Activated CD4-positive, alpha-beta T cell treated with anti-CD3 and anti-CD28 coated beads, Interleukin-2, amount 50 U/mL, for 16 hours (primary cell): ENCODE data around the gene FARP2.

Experiments used
- DNase-seq: peaks from one replicate; pipeline ENCODE4 v3.0.0-alpha.2; 2020

The FARP2 gene

GRCh38 chr2:241535871-241536655 lies 180.0 kb downstream of the FARP2 start:
- no peak for DNase-seq

- no peak for DNase-seq
These were observed 182.9 kb downstream of the FARP2 start for GRCh38 chr2:241538838-241539615.

GRCh38 chr2:241539616-241540374 lies 183.7 kb downstream of the FARP2 start:
- DNase-seq, result no peak

GRCh38 chr2:241540401-241540770 lies 184.3 kb downstream of the FARP2 start:
- DNase-seq, result no peak

- DNase-seq, result peak; percentile 70
These were observed 184.9 kb downstream of the FARP2 start for GRCh38 chr2:241540771-241541561.

DNA sequence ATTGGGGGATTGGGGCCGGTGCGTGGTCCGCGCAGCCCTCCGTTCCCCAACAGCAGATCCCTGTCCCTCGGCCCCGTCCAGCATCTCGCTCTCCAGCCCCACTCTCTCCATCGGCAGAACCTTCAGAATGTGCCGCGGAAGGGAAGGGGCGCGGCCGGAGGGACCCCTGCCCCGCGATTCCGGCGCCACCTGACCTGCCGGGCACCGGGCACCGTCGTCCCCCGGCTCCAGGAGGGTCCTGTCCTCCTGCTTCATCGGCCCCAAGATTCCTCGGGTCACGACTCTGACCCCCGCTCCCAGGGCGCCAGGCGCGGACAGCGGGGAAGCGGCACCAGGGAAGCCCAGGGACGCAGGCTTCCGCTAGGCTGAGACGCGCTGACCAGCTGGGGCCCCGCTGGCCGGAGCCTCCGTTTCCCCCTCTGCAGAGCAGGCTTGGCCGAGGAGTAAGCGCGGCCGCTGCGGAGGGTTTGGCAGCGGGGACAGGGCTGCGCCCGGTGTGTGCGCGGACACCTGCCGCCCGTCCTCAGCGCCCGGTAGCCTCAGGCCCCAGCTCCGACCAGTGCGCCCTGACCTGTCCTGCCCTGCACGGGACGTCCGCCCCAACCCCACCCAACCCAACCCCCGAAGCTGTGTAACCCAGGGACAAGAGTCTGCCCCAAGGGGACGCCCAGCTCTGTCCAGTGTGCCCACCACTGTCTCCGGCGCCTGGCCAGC lies 185.6 kb downstream of the FARP2 start:
- no peak for DNase-seq

- DNase-seq, result no peak
These were observed 186.2 kb downstream of the FARP2 start for GRCh38 chr2:241542278-241542605.
